ENCODE results near the gene PMM1. TPM values are rescaled to one million over a fixed set of nuclear protein-coding genes. Genes with fewer than 3 reads are reported as not detected.
"Not testable (repeated sequence)": the region's sequence is repeated elsewhere in the genome, so short reads cannot be mapped to it uniquely, and the experiment has no call there.

The PMM1 gene
- polyA plus RNA-seq, 6 donors from 2014 or later, result 15.5 to 22.2 (median 17.4) TPM

DNA sequence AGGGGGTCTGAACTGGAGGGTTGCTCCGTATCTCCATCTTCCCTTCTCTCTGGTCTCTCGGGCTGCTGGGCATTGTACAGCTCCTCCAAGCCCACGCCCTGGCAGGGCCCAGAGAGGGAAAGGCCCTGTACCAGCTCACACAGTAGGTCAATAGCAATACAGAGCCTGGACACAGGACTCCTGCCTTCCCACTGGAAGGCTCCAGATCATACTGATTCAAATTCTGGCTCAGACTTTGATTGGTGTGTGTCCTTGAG lies 22.2 kb downstream of the PMM1 start:
- H3K4me1 Mint-ChIP-seq, result no peaks in the 10 kb centered on the region
- no peak for ATAC-seq (ENCODE audit: low read depth in 2 of 2)
- peaks cover 0 to 2% (median 0%) of the 10 kb centered on the region in 7 donors for H3K9me3 Mint-ChIP-seq
- H3K4me3 Mint-ChIP-seq, result no peak overlapping the region
- no peak overlapping the region for H3K27ac Mint-ChIP-seq
- H3K36me3 Mint-ChIP-seq, result no peaks in the 10 kb centered on the region
- H3K27me3 Mint-ChIP-seq, result peaks cover 5 to 20% (median 6%) of the 10 kb centered on the region in 3 donors
- no peak for DNase-seq

DNA sequence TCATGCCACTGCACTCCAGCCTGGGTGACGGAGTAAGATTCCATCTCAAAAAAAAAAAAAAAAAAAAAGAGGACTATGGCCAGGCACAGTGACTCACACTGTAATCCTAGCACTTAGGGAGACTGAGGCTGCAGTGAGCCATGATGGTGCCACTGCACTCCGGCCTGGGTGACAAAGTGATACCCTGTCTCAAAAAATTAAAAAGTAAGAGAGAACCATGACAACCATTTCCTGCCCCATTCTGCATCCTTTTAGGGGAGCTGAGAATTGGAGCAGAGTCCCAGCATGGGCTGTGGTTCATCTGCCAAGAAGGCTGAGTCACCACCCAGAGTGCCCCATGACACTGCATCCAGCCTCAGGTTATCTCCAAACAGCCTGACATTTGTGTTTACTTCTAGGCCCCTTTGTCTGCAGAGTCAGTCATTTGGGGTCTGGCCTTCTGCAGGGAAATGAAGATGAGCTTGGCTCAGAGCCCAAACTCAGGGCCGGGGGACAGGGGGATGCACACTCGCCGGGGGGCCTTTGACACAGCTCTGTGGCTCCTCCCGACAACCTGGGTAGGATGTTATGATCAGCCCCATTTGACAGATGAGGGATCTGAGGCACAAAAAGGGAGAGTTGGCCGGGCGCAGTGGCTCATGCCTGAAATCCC lies 24.1 kb downstream of the PMM1 start:
- no peaks in the 10 kb centered on the region for H3K4me1 Mint-ChIP-seq
- H3K27ac Mint-ChIP-seq, result no peak overlapping the region
- ATAC-seq (ENCODE audit: low read depth in 2 of 2), result no peak

DNA sequence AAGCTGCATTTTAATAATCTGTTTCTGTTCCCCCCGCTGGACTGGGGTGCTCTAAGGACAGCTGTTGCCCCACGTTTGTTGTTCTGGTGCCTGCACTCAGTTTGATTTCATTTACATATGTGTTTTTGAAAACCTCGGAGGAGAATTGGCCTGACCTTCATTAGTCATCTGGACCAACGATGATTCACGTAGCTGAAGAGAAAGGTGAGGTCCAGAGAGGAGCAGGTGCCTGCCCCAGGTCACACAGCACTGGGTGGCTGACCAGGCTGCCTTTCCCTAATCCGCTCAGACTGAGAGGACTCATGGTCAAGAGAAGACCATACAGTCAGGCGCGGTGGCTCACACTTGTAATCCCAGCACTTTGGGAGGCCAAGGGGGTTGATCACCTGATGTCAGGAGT lies 25.1 kb downstream of the PMM1 start:
- DNase-seq (no peak), ATAC-seq (ENCODE audit: low read depth in 2 of 2) (no peak)
- Mint-ChIP-seq H3K36me3 (no peaks in the 10 kb centered on the region), H3K27ac (no peak overlapping the region), H3K9me3 (no peaks in the 10 kb centered on the region), H3K4me1 (no peaks in the 10 kb centered on the region), H3K4me3 (no peak overlapping the region), H3K27me3 (peaks cover 5 to 47% (median 32%) of the 10 kb centered on the region in 3 donors)

More for the DNA sequence above, 24.1 kb downstream of the PMM1 start:
- Mint-ChIP-seq H3K9me3 (no peaks in the 10 kb centered on the region), H3K36me3 (no peaks in the 10 kb centered on the region), H3K4me3 (no peak overlapping the region), H3K27me3 (peaks cover 5 to 39% (median 25%) of the 10 kb centered on the region in 3 donors)
- no peak for DNase-seq

DNA sequence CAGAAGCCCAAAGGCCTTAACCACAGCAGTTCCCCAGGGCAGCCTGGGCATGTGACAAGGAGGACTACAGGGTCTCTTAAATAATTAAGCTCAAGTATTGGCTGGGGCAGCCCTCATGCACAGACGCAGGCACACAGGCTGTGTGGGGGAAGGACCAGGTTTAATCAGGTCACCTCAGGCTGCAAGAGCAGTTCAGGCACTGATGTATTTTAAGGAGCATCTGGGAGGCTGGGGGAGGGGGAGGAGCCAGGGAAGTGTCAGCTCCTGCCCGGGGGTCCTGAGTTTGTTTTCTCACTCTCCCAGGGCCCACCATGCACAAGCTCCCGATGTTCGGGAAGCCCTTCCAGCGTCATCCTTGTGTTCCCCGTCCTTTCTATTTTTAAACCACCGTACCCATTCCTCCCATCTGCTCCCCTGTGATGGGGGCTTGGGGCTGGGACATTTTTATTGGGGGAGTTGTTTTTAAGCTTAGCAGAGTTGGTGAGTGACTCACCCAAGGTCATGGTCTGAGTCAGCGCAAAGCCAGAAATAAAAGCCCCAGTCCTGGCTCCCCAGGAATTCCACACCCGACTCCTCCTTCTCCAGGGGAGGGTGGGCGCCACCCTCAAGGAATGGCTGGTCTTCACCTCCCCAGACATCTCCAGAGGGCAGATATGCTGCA lies 26.5 kb downstream of the PMM1 start:
- no peaks in the 10 kb centered on the region for H3K4me1 Mint-ChIP-seq
- no peak overlapping the region for H3K4me3 Mint-ChIP-seq
- no peaks in the 10 kb centered on the region for H3K9me3 Mint-ChIP-seq
- no peak for ATAC-seq (ENCODE audit: low read depth in 2 of 2)
- peaks cover 5 to 51% (median 32%) of the 10 kb centered on the region in 3 donors for H3K27me3 Mint-ChIP-seq
- no peak overlapping the region for H3K27ac Mint-ChIP-seq
- H3K36me3 Mint-ChIP-seq, result no peaks in the 10 kb centered on the region
- no peak for DNase-seq

DNA sequence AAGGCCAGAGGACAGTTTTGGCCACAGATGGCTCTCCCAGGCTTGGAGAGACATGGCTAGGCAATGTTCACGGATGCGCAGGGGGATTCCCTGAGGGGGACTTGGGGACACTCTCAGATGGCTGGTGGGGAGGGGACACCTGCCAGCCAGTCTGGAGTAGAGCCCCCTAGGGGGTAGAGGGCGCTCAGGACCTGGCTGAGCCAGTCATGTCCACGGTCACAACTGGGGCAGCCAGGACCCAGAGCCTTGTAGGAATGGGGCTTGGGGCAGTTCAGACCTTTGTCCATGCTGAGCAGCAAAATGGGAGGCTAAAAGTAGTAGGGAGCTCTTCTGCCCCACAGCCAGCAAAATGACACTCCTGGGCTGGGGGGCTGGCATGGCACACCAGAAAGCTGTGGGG lies 27.2 kb downstream of the PMM1 start:
- no peak for ATAC-seq (ENCODE audit: low read depth in 2 of 2)
- no peak overlapping the region for H3K27ac Mint-ChIP-seq

DNA sequence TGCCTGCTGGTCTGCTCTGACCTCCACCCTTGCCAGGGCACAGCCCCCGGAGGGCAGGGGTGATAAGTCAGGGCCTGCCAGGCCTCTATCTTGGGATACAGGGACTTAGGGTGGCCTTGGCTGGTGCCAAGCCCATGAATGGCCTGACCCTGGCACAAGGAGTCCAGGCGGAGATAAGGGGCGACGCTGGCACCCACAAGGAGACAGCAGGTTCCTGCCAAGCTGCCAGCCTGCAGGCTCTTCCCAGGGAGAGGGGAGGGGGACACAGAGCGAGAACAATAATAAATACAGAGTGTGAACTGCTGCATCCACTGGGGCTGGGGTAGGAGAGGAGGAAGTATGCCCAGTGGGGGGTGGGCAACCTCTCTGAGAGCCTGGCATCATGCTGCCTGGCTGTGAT lies 27.9 kb downstream of the PMM1 start:
- Mint-ChIP-seq H3K4me1 (no peaks in the 10 kb centered on the region), H3K9me3 (no peaks in the 10 kb centered on the region), H3K4me3 (no peak overlapping the region), H3K27ac (no peak overlapping the region), H3K36me3 (no peaks in the 10 kb centered on the region), H3K27me3 (peaks cover 8 to 62% (median 41%) of the 10 kb centered on the region in 3 donors)
- ATAC-seq (ENCODE audit: low read depth in 2 of 2) (no peak), DNase-seq (no peak)

More for the DNA sequence above, 27.2 kb downstream of the PMM1 start:
- Mint-ChIP-seq H3K27me3 (peaks cover 5 to 58% (median 38%) of the 10 kb centered on the region in 3 donors), H3K4me1 (no peaks in the 10 kb centered on the region), H3K9me3 (no peaks in the 10 kb centered on the region), H3K4me3 (no peak overlapping the region), H3K36me3 (no peaks in the 10 kb centered on the region)
- DNase-seq, result no peak

DNA sequence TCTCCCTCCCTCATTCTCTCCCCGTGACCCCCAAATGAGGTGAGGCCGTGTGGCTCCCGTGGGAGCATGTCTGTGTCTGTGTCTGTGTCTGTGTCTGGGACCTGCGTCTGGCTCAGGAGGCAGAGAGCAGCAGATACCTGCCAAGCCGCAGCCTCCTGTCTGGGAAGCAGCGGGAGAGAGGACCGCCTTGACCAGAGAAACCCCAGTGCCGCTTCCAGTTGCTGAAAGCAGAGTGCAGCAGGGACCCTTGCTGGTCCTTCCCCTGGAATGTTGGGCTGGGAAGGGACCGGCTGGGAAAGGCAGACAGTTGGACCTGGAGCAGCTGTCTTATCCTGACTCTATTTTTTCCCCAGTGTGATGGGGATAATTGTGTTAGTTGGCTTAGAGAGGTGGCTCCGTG lies 28.3 kb downstream of the PMM1 start:
- ATAC-seq (ENCODE audit: low read depth in 2 of 2), result no peak
- Mint-ChIP-seq H3K4me3 (no peak overlapping the region), H3K9me3 (no peaks in the 10 kb centered on the region), H3K4me1 (no peaks in the 10 kb centered on the region), H3K36me3 (no peaks in the 10 kb centered on the region), H3K27me3 (peaks cover 11 to 66% (median 46%) of the 10 kb centered on the region in 3 donors), H3K27ac (no peak overlapping the region)
- no peak for DNase-seq

DNA sequence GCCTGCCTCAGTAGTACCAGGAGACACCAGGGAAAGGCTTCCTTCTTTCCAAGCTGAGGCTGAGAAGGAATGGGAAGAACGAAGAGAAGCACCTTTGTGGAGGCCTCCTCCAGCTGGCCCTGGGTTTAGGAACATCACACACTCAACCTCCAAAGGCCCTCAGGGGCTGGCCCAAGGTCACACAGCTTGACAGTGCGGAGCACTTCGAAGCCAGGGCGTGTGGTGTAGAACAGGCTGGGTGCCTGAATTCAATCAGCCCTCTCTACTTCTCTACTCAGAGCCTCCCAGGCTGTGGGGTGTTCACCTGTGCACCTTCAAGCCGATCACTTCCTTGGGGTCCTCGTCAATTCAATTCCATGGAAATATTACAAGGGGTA lies 29.6 kb downstream of the PMM1 start:
- no peaks in the 10 kb centered on the region for H3K36me3 Mint-ChIP-seq
- H3K27me3 Mint-ChIP-seq, result peaks cover 13 to 76% (median 50%) of the 10 kb centered on the region in 3 donors
- H3K4me3 Mint-ChIP-seq, result peak overlapping the region in 1 of 8 donors; percentile 55
- no peak for ATAC-seq (ENCODE audit: low read depth in 2 of 2)
- no peak overlapping the region for H3K27ac Mint-ChIP-seq
- H3K4me1 Mint-ChIP-seq, result no peaks in the 10 kb centered on the region
- no peak for DNase-seq
- no peaks in the 10 kb centered on the region for H3K9me3 Mint-ChIP-seq

DNA sequence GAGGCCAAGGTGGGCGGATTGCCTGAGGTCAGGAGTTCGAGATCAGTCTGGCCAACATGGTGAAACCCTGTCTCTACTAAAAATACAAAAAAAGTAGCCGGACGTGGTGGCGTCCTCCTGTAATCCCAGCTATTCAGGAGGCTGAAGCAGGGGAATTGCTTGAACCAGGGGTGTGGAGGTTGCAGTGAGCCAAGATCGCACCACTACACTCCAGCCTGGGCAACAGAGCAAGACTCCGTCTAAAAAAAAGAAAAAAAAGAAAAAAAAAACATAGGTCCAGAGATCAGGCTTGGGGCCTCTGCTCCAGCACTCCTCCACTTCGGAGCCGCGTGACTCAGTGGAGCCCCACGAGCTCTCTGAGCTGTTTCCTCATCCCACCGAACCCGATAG lies 31.4 kb downstream of the PMM1 start:
- not testable (repeated sequence) for H3K4me1 Mint-ChIP-seq; DNase-seq; ATAC-seq (ENCODE audit: low read depth in 2 of 2); H3K9me3 Mint-ChIP-seq; H3K36me3 Mint-ChIP-seq; H3K4me3 Mint-ChIP-seq
- Mint-ChIP-seq H3K27ac (peak overlapping the region in 1 of 6 donors; percentile 21), H3K27me3 (peaks cover 17 to 81% (median 56%) of the 10 kb centered on the region in 3 donors)

DNA sequence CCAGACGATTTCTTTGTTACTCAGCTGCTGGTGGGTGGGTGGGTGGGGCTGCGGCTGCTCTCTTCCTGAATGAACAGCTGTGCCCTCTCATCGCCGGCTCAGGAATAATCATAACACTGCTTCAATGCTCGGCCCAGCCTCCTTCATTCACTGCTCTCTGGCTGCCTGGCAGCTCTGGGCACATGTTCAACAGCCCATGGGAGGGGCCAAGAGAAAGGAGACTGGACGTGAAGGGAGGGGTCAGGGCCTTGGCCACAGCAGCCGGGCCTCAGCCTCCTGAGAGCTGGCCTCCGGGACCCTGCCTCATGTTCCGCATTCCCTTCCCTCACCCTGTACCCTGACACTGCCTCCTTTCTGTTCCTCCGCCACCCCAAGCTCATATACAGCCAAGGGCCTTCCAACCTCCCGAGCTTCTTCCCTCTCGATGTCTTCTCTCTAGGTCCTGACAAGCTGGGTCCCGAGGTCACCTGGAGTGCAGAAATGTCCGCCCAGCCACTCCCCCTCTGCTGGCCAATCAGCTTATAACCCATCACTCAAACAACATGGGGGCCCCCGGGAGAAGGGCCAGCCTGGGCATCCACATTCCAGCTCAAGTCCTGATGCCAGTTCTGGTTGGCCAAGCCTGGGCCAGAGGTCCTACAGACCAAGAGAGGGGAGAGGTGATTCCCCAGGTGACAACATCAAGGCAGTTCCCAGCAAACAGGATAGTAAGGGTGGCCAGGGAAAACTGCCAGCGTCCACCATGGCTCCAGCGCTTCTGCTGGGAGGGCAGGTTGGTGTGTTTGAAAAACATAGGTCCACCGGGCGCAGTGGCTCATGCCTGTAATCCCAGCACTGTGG lies 32.0 kb downstream of the PMM1 start:
- H3K4me1 Mint-ChIP-seq, result no peaks in the 10 kb centered on the region
- H3K9me3 Mint-ChIP-seq, result no peaks in the 10 kb centered on the region
- H3K27me3 Mint-ChIP-seq, result peaks cover 17 to 79% (median 54%) of the 10 kb centered on the region in 3 donors
- no peak for DNase-seq
- ATAC-seq (ENCODE audit: low read depth in 2 of 2), result no peak
- H3K36me3 Mint-ChIP-seq, result no peaks in the 10 kb centered on the region
- no peak overlapping the region for H3K27ac Mint-ChIP-seq
- no peak overlapping the region for H3K4me3 Mint-ChIP-seq

DNA sequence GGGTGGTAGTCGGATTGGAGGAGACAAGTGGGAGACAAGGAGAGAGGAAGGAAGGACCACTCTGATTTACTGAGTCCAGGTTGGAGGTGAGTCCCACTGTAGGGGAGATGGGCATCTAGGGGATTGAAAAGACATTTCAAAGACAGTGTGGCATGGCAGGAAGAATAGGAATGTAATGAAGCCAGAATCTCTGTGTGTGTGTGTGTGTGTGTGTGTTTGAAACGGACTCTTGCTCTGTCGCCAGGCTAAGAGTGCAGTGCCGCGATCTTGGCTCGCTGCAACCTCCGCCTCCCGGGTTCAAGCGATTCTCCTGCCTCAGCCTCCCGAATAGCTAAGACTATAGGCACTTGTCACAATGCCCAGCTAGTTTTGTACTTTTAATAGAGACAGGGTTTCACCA lies 33.1 kb downstream of the PMM1 start:
- H3K9me3 Mint-ChIP-seq, result no peaks in the 10 kb centered on the region
- no peak for ATAC-seq (ENCODE audit: low read depth in 2 of 2)
- DNase-seq, result no peak
- no peak overlapping the region for H3K4me3 Mint-ChIP-seq
- peaks cover 20 to 75% (median 51%) of the 10 kb centered on the region in 3 donors for H3K27me3 Mint-ChIP-seq
- no peaks in the 10 kb centered on the region for H3K4me1 Mint-ChIP-seq
- H3K27ac Mint-ChIP-seq, result peak overlapping the region in 1 of 6 donors; percentile 23
- no peaks in the 10 kb centered on the region for H3K36me3 Mint-ChIP-seq

DNA sequence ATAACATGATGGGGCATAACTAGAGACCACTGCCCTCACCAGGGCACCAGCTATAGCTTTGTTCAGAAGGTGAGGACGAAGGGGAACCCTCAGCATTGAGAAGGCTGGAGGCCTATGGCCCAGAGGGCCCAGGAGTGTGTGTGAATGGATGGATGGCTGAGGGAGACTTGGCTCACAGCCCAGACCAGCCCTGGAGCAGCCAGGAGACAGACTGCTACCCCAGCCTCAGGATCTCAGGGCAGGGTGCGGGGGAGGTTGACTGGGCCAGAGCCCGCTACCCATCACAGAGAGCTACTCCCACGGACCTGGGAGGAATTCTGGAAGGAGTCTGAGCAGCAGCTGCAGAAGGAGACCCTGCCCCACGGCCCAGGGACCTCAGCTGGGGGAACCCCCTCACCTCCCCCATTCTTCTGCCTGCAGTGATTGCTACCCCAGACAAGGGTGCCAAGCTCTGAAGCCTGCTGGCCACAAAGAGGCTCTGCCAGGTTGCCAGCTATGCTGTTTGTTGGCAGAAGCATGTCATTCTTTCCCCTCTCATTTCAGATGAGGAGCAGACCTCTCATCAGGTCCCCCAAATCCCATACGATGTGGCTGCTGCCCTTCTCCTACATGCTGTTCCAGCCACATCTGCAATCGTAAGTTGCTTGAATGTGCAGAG lies 34.2 kb downstream of the PMM1 start:
- H3K27me3 Mint-ChIP-seq, result peaks cover 20 to 64% (median 40%) of the 10 kb centered on the region in 3 donors
- ATAC-seq (ENCODE audit: low read depth in 2 of 2) (no peak), DNase-seq (no peak)
- no peak overlapping the region for H3K27ac Mint-ChIP-seq
- H3K4me3 Mint-ChIP-seq, result no peak overlapping the region
- no peaks in the 10 kb centered on the region for H3K4me1 Mint-ChIP-seq
- H3K36me3 Mint-ChIP-seq, result no peaks in the 10 kb centered on the region
- H3K9me3 Mint-ChIP-seq, result no peaks in the 10 kb centered on the region

DNA sequence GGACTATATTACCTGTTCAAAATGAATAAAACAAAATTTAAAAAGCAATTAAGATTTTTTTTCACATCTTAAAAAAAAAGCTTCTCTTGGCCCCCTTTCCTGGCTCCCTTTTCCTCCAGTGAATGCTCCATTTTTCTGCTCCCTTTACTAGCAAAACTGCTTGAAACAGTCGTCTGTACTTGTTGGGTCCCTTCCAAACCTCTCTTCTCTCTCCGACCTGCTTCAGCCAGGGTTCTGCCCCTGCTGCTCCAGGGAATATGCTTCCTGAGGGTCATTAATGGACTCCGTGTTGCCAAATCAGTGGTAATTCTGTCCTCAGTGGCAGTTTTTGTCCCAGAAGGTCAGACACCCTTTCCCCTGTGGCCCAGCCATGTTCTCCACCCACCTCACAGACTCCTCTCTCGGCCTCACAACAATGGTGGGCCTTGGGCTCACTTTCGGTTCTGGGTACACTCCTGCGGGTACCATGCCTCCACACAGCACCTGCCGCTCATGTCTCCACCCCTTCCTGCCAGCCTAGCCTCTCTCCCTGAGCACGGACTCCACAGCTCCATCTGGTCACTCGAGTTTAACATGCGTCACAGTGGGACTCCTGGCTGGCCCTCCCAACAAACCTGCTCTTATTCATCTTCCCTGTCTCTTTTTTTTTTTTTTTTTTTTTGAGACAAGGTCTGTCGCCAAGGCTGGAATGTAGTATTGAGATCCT lies 37.6 kb downstream of the PMM1 start:
- no peak overlapping the region for H3K27ac Mint-ChIP-seq
- peaks cover 19 to 39% (median 25%) of the 10 kb centered on the region in 3 donors for H3K27me3 Mint-ChIP-seq
- no peak for ATAC-seq (ENCODE audit: low read depth in 2 of 2)
- H3K4me3 Mint-ChIP-seq, result no peak overlapping the region
- no peaks in the 10 kb centered on the region for H3K36me3 Mint-ChIP-seq
- DNase-seq, result no peak
- H3K9me3 Mint-ChIP-seq, result no peaks in the 10 kb centered on the region
- H3K4me1 Mint-ChIP-seq, result peaks cover 0 to 2% (median 0%) of the 10 kb centered on the region in 3 donors
